ENCODE measurements around the gene CFAP53. TPM values are rescaled to one million over a fixed set of nuclear protein-coding genes. Genes with fewer than 3 reads are reported as not detected.

Gene CFAP53
- total RNA-seq, 1 experiment from 2014 or later: 0.15 TPM

DNA sequence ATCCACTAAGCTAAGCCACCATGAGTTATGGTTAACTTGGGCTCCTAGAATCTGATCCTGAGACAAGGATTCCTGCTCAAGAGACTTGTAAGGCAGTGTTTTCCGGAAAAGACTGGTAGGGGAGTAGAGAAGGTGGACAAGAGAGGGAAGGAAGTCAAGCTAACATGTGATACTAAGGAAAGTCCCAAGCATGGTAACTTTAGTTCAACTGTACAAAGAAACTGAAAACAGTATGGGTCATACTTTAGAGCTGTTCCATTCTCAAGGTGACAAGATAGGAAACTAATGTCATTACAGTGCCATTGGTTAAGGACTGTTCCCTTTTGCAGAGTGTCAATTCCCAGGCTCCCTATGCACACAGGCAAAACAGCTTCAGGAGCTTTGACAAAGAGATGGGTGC, 77.1 kb downstream of the CFAP53 start:
- peaks cover 53% of the 10 kb centered on the region for H3K27me3 Mint-ChIP-seq (ENCODE audit: low read depth)
- no peak overlapping the region for H3K4me2 ChIP-seq (ENCODE audit: insufficient read depth, insufficient read length, low read length)

More for the DNA sequence above, 77.1 kb downstream of the CFAP53 start:
- no peak overlapping the region for H4K91ac ChIP-seq (ENCODE audit: insufficient read length, low read depth, low read length)
- H3K27ac Mint-ChIP-seq: no peak overlapping the region
- H3K79me1 ChIP-seq (ENCODE audit: insufficient read depth, low read depth, low read length, poor library complexity, severe bottlenecking): no peaks in the 10 kb centered on the region
- H3K9me3 ChIP-seq (ENCODE audit: control insufficient read depth, low read depth, low read length): no peaks in the 10 kb centered on the region
- no CpG with 5 or more reads among the region's 1 CpG for WGBS (ENCODE audit: extremely low coverage, insufficient read length, low lambda C conversion rate)
- DNase-seq: no peak
- no peak overlapping the region for H2BK12ac ChIP-seq (ENCODE audit: insufficient read length, low read depth, low read length)
- no peak overlapping the region for H2AK5ac ChIP-seq (ENCODE audit: insufficient read length, low read length)
- H2AFZ ChIP-seq (ENCODE audit: low read length): no peak overlapping the region
- no peaks in the 10 kb centered on the region for H3K79me2 ChIP-seq (ENCODE audit: insufficient read depth, low read length)
- H3K56ac ChIP-seq (ENCODE audit: insufficient read length, low read depth, low read length): no peak overlapping the region
- no peak overlapping the region for H3K4ac ChIP-seq (ENCODE audit: low read depth, low read length)
- H4K20me1 ChIP-seq (ENCODE audit: control insufficient read depth, insufficient read depth, insufficient read length): no peaks in the 10 kb centered on the region
- no peaks in the 10 kb centered on the region for H3K4me1 ChIP-seq (ENCODE audit: insufficient read depth, low read length)
- H4K8ac ChIP-seq (replicated peaks; ENCODE audit: insufficient read length, low read depth, low read length): no peak overlapping the region
- no peak overlapping the region for H3K18ac ChIP-seq (ENCODE audit: insufficient read length, low read depth, low read length)
- no peak overlapping the region for H2BK20ac ChIP-seq (ENCODE audit: low read depth, low read length, poor library complexity, severe bottlenecking)
- H3K36me3 Mint-ChIP-seq (ENCODE audit: insufficient read depth in 1 of 3, low read depth in 3 of 3): no peaks in the 10 kb centered on the region
- no peak overlapping the region for H3K23ac ChIP-seq (ENCODE audit: insufficient read length, low read depth, low read length)
- no peak overlapping the region for H3K14ac ChIP-seq (ENCODE audit: insufficient read depth, low read length)
- H3K23me2 ChIP-seq (ENCODE audit: insufficient read length, low read depth, low read length, poor library complexity, severe bottlenecking): peaks cover 11% of the 10 kb centered on the region
- H3K9ac ChIP-seq (ENCODE audit: extremely low read depth, insufficient read length, low read length): no peak overlapping the region
- H4K5ac ChIP-seq (ENCODE audit: insufficient read length, low read depth, low read length): no peak overlapping the region
- no peak overlapping the region for H2BK120ac ChIP-seq (ENCODE audit: low read depth, low read length, poor library complexity, severe bottlenecking)
- H3K27ac ChIP-seq (ENCODE audit: insufficient read length, low read depth, low read length): no peak overlapping the region
- no peak overlapping the region for H3K4me3 Mint-ChIP-seq
- no peaks in the 10 kb centered on the region for H3K9me3 Mint-ChIP-seq
- no peak overlapping the region for H3T11ph ChIP-seq (ENCODE audit: low read length)
- H2BK5ac ChIP-seq (ENCODE audit: insufficient read length, low read length): no peak overlapping the region
- peaks cover 11 to 12% of the 10 kb centered on the region in 2 experiments for H3K4me1 Mint-ChIP-seq
- no peak overlapping the region for H2BK15ac ChIP-seq (ENCODE audit: low read depth, low read length)
- TF ChIP-seq, protein P1, sequence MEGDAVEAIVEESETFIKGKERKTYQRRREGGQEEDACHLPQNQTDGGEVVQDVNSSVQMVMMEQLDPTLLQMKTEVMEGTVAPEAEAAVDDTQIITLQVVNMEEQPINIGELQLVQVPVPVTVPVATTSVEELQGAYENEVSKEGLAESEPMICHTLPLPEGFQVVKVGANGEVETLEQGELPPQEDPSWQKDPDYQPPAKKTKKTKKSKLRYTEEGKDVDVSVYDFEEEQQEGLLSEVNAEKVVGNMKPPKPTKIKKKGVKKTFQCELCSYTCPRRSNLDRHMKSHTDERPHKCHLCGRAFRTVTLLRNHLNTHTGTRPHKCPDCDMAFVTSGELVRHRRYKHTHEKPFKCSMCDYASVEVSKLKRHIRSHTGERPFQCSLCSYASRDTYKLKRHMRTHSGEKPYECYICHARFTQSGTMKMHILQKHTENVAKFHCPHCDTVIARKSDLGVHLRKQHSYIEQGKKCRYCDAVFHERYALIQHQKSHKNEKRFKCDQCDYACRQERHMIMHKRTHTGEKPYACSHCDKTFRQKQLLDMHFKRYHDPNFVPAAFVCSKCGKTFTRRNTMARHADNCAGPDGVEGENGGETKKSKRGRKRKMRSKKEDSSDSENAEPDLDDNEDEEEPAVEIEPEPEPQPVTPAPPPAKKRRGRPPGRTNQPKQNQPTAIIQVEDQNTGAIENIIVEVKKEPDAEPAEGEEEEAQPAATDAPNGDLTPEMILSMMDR (conservative IDR thresholded peaks at IDR 0.05): no peak
- peaks cover 21% of the 10 kb centered on the region; the same call in 1 of the 2 replicates for H3K27me3 ChIP-seq (ENCODE audit: insufficient read depth, low read length)
